A549 (cell line): Measurements from ENCODE around the gene HOXB9. TPM values are rescaled to one million over a fixed set of nuclear protein-coding genes. Genes with fewer than 3 reads are reported as not detected.

Experiments used
- ATAC-seq, 2 experiments: fragments of 200-7000 bp in 1 of 2; fragments of >200 bp in 1 of 2; cut with Nextera tagmentation in 1 of 2; cut with Tn5 transposase in 1 of 2; 3 replicates each; pipeline versions ENCODE4 v1.8.0 to v1.9.1; 2018 to 2020; ENCODE audit warnings: mild to moderate bottlenecking in 1 of 2, moderate library complexity in 1 of 2
- CTCF ChIA-PET: fragments of 300-600 bp; sonication (Branson Sonifier 250); formaldehyde crosslinking; extraction: SDS; loops from one replicate; lab custom pipeline; 2021; ENCODE audit warnings: antibody characterized with exemption, inconsistent platforms; lab: Yijun Ruan, JAX
- POLR2A ChIA-PET: fragments of 350-600 bp; formaldehyde crosslinking; extraction: SDS; loops from one replicate; lab custom pipeline; 2021; ENCODE audit warnings: antibody characterized with exemption, inconsistent platforms; lab: Yijun Ruan, JAX
- DNase-seq, 2 experiments: peaks; one replicate each; pipeline versions ENCODE4 v3.0.0 to v3.0.0-alpha.2; 2011 to 2016; ENCODE audit warnings: low read depth in 1 of 2, low spot score in 1 of 2
- FAIRE-seq: peaks from 2 replicates; lab custom pipeline; 2011; peaks lifted over from hg19 to GRCh38; lab: Jason Lieb, UNC
- H3K27ac ChIP-seq, 2 experiments: fragments of >200 bp; sonication (Bioruptor Twin); formaldehyde crosslinking; 3 replicates each; pipeline ENCODE4 v1.5.1; 2016 to 2017
- H3K4me1 ChIP-seq: fragments of >200 bp; sonication (Bioruptor Twin); formaldehyde crosslinking; 3 replicates; pipeline ENCODE4 v1.6.1; 2016
- H3K4me2 ChIP-seq: fragments of >200 bp; sonication (Bioruptor Twin); formaldehyde crosslinking; 3 replicates; pipeline ENCODE4 v1.6.1; 2016
- H3K4me3 ChIP-seq: fragments of >200 bp; sonication (Bioruptor Twin); formaldehyde crosslinking; 3 replicates; pipeline ENCODE4 v1.5.1; 2016
- H3K9me3 ChIP-seq: fragments of >200 bp; sonication (Bioruptor Twin); formaldehyde crosslinking; 3 replicates; pipeline ENCODE4 v1.6.1; 2016
- BCL3 ChIP-seq: fragments of >200 bp; sonication (Bioruptor Twin); formaldehyde crosslinking; IDR thresholded peaks from 3 replicates; pipeline ENCODE4 v1.6.1; 2016
- CHD2 ChIP-seq: fragments of 150-350 bp; IDR thresholded peaks from 2 replicates; pipeline ENCODE4 v1.6.1; 2014; ENCODE audit warnings: low read length; ENCODE audit not compliant: partially characterized antibody
- CHD4 ChIP-seq: fragments of 200-600 bp; sonication (generic); IDR thresholded peaks from 2 replicates; pipeline ENCODE4 v1.6.1; 2016; ENCODE audit warnings: antibody characterized with exemption, mild to moderate bottlenecking, borderline replicate concordance
- ESRRA ChIP-seq: fragments of 150-350 bp; IDR thresholded peaks from 2 replicates; pipeline ENCODE4 v1.6.1; 2014; ENCODE audit warnings: mild to moderate bottlenecking, low read length, borderline replicate concordance
- FOSL2 ChIP-seq, 2 experiments: fragments of 450-650 bp in 1 of 2; fragments of >200 bp in 1 of 2; sonication (Bioruptor Twin) in 1 of 2; formaldehyde crosslinking; IDR thresholded peaks; 2 replicates each; pipeline versions ENCODE4 v1.5.0 to v1.6.1; 2016 to 2020; ENCODE audit warnings: mild to moderate bottlenecking in 1 of 2, moderate library complexity in 1 of 2
- HES2 ChIP-seq: fragments of >200 bp; sonication (Bioruptor Twin); formaldehyde crosslinking; IDR thresholded peaks from 2 replicates; pipeline ENCODE4 v1.6.1; 2016
- HMGXB4 ChIP-seq: fragments of 250-450 bp; sonication (Bioruptor Pico); IDR thresholded peaks from 2 replicates; pipeline ENCODE4 v1.5.0; 2021; ENCODE audit warnings: mild to moderate bottlenecking, moderate library complexity, borderline replicate concordance
- HOXB13 ChIP-seq: fragments of 250-450 bp; sonication (Bioruptor Pico); IDR thresholded peaks from 2 replicates; pipeline ENCODE4 v1.5.0; 2020; ENCODE audit warnings: low read depth, mild to moderate bottlenecking, moderate library complexity
- HOXB5 ChIP-seq: fragments of 250-450 bp; sonication (Bioruptor Pico); IDR thresholded peaks from 2 replicates; pipeline ENCODE4 v1.5.0; 2020; ENCODE audit warnings: mild to moderate bottlenecking, moderate library complexity
- JUN ChIP-seq, 2 experiments: fragments of >200 bp; sonication (Bioruptor Twin); formaldehyde crosslinking; IDR thresholded peaks; 2 replicates in 1 of 2; 3 replicates in 1 of 2; pipeline ENCODE4 v1.6.1; 2016 to 2017
- MAX ChIP-seq: IDR thresholded peaks from 2 replicates; pipeline ENCODE4 v1.6.1; 2012
- NFE2L2 ChIP-seq: fragments of 150-350 bp; conservative IDR thresholded peaks from 2 replicates; pipeline ENCODE4 v1.6.1; 2014; ENCODE audit warnings: low read length
- PHF8 ChIP-seq: fragments of 200-600 bp; sonication (generic); IDR thresholded peaks from 2 replicates; pipeline ENCODE4 v1.6.1; 2016; ENCODE audit warnings: low read depth, mild to moderate bottlenecking, antibody characterized with exemption, moderate library complexity, borderline replicate concordance
- POLR2A ChIP-seq: IDR thresholded peaks from 2 replicates; pipeline ENCODE4 v1.6.1; 2012; ENCODE audit warnings: mild to moderate bottlenecking, low read length
- RFX5 ChIP-seq: fragments of 450-650 bp; IDR thresholded peaks from 2 replicates; pipeline ENCODE4 v1.7.1; 2014; ENCODE audit warnings: antibody characterized with exemption, mild to moderate bottlenecking, moderate library complexity
- ZFP36 ChIP-seq: fragments of 450-650 bp; IDR thresholded peaks from 2 replicates; pipeline ENCODE4 v1.6.1; 2014; ENCODE audit warnings: borderline replicate concordance; ENCODE audit not compliant: partially characterized antibody
- ZSCAN20 ChIP-seq: fragments of 250-450 bp; sonication (Bioruptor Pico); IDR thresholded peaks from 2 replicates; pipeline ENCODE4 v1.8.0; 2022; ENCODE audit warnings: mild to moderate bottlenecking, moderate library complexity
- WGBS: methylation state at CpG from one replicate; pipeline ENCODE4 v1.1.6; 2017; ENCODE audit errors: missing lambda C conversion rate; 5-methylcytosine and 5-hydroxymethylcytosine counted together
- polyA plus RNA-seq, 4 experiments: library from polyadenylated mRNA; depleted of rRNA in 3 of 4; stranded (reverse); fragments of >200 nt; fragmentation: RNase III in 1 of 4; extraction: RNeasy Plus Mini Kit Qiagen cat#74134 plus additional on column Dnase treatment in 1 of 4; gene quantifications; 2 replicates in 3 of 4; 3 replicates in 1 of 4; pipeline ENCODE4 v1.2.3, GENCODE V29; 2011 to 2017

The HOXB9 gene
- polyA plus RNA-seq, 2 of the 4 experiments (the other 2 are of a cell fraction): 5.6 to 24.6 TPM

GRCh38 chr17:48612854-48613691 lies 13.1 kb downstream of the HOXB9 start:
- H3K9me3 ChIP-seq: no peaks in the 10 kb centered on the region
- POLR2A ChIA-PET: interaction anchor here (0.6 to 2.9 kb wide), 8 partner anchors 13 to 565 kb away, joined by 3 to 30 read pairs (median 4); partner anchors contain the start of genes HOXB9 and NFE2L1

GRCh38 chr17:48612456-48612853 lies 13.7 kb downstream of the HOXB9 start:
- H3K4me3 ChIP-seq: peak overlapping the region; percentile 74
- ATAC-seq: 0 out of 6 replicates have a peak, but pooled peaks of 1 of the 2 experiments have one; percentile 1
- peaks cover 13% of the 10 kb centered on the region for H3K4me1 ChIP-seq
- CTCF ChIA-PET: interaction anchor here (0.8 to 3.0 kb wide), 25 partner anchors 9 to 586 kb away, joined by 3 to 17 read pairs (median 4); partner anchors contain the start of gene HOXB9
- 1% methylated on average over 15 of the region's 15 CpGs for WGBS
- no peak for FAIRE-seq
- DNase-seq: peak in 1 of 2 experiments; percentile 59
- H3K27ac ChIP-seq: peak overlapping the region; percentile 93 to 99
- no peaks in the 10 kb centered on the region for H3K9me3 ChIP-seq
- no peak for TF ChIP-seq ZFP36
- no peak for TF ChIP-seq HES2
- TF ChIP-seq HOXB13: no peak
- TF ChIP-seq FOSL2 (IDR thresholded peaks at IDR 0.05): no peak
- TF ChIP-seq FOSL2 (CRISPR knock-in tag; IDR thresholded peaks at IDR 0.05): no peak
- TF ChIP-seq CHD2: no peak
- no peak for TF ChIP-seq HOXB5 (CRISPR knock-in tag)
- no peak for TF ChIP-seq ESRRA
- no peak for TF ChIP-seq CHD4
- TF ChIP-seq ZSCAN20 (CRISPR knock-in tag): no peak
- no peak; the same call in 1 of the 2 replicates for TF ChIP-seq NFE2L2
- POLR2A ChIA-PET: interaction anchor here (0.6 to 2.9 kb wide), 6 partner anchors 13 to 564 kb away, joined by 3 to 30 read pairs (median 4); partner anchors contain the start of genes HOXB9 and NFE2L1
- peak overlapping the region; percentile 98 for H3K4me2 ChIP-seq

More at GRCh38 chr17:48612854-48613691, 13.1 kb downstream of the HOXB9 start:
- FAIRE-seq (no peak), ATAC-seq (peak; percentile 53 to 68), DNase-seq (peak; percentile 79 to 84)
- peak overlapping the region; percentile 98 for H3K4me2 ChIP-seq
- H3K27ac ChIP-seq: peak overlapping the region; percentile 93 to 99
- peak overlapping the region; percentile 74 for H3K4me3 ChIP-seq
- WGBS: 1% methylated on average over 47 of the region's 67 CpGs
- TF ChIP-seq JUN (IDR thresholded peaks at IDR 0.05): peak in 1 of 2 experiments; percentile 29; a peak in 1 of 5 replicates
- TF ChIP-seq PHF8: 0 out of 2 replicates have a peak, but pooled peaks have one; percentile 23
- 0 out of 3 replicates have a peak, but pooled peaks have one; percentile 52 for TF ChIP-seq BCL3
- TF ChIP-seq POLR2A: peak; percentile 31; the same call in 1 of the 2 replicates
- TF ChIP-seq RFX5: no peak
- peak; percentile 50; the same call in 1 of the 2 replicates for TF ChIP-seq MAX
- TF ChIP-seq HMGXB4 (CRISPR knock-in tag): no peak
- H3K4me1 ChIP-seq: peaks cover 13% of the 10 kb centered on the region
- CTCF ChIA-PET: interaction anchor here (0.7 to 3.0 kb wide), 26 partner anchors 8 to 587 kb away, joined by 3 to 17 read pairs (median 4); partner anchors contain the start of gene HOXB9
